D721Med (cell line): ENCODE measurements around the gene NUFIP1.

Experiments
- DNase-seq: peaks from one replicate; pipeline ENCODE4 v3.0.0; 2011; ENCODE audit warnings: low spot score; ENCODE audit not compliant: insufficient read length
- FAIRE-seq: peaks from 2 replicates; lab custom pipeline; 2011; peaks lifted over from hg19 to GRCh38; lab: Jason Lieb, UNC
- TF ChIP-seq, protein P1 (sequence below): IDR thresholded peaks from 2 replicates; pipeline ENCODE4 v1.5.1; 2012; ENCODE audit warnings: mild to moderate bottlenecking, control low read depth; ENCODE audit not compliant: insufficient read depth; ENCODE audit errors: missing control alignments

NUFIP1 gene

DNA sequence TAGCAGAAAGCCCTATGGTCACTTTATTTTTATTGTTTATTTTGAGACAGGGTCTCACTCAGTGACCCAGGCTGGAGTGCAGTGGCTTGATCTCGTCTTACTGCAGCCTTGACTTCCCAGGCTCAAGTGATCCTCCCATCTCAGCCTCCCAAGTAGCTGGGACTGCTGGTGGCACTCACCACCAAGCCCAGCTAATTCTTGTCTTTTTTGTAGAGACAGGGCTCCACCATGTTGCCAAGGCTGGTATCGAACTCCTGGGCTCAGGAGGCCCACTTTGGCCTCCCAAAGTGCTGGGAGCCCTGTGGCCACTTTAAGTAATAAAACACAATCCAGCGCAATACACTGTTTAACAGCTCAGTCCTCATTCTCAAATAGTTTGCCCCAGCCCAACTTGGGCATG lies 69.3 kb downstream of the NUFIP1 start:
- FAIRE-seq = no peak
- TF ChIP-seq, protein P1, sequence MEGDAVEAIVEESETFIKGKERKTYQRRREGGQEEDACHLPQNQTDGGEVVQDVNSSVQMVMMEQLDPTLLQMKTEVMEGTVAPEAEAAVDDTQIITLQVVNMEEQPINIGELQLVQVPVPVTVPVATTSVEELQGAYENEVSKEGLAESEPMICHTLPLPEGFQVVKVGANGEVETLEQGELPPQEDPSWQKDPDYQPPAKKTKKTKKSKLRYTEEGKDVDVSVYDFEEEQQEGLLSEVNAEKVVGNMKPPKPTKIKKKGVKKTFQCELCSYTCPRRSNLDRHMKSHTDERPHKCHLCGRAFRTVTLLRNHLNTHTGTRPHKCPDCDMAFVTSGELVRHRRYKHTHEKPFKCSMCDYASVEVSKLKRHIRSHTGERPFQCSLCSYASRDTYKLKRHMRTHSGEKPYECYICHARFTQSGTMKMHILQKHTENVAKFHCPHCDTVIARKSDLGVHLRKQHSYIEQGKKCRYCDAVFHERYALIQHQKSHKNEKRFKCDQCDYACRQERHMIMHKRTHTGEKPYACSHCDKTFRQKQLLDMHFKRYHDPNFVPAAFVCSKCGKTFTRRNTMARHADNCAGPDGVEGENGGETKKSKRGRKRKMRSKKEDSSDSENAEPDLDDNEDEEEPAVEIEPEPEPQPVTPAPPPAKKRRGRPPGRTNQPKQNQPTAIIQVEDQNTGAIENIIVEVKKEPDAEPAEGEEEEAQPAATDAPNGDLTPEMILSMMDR = no peak

DNA sequence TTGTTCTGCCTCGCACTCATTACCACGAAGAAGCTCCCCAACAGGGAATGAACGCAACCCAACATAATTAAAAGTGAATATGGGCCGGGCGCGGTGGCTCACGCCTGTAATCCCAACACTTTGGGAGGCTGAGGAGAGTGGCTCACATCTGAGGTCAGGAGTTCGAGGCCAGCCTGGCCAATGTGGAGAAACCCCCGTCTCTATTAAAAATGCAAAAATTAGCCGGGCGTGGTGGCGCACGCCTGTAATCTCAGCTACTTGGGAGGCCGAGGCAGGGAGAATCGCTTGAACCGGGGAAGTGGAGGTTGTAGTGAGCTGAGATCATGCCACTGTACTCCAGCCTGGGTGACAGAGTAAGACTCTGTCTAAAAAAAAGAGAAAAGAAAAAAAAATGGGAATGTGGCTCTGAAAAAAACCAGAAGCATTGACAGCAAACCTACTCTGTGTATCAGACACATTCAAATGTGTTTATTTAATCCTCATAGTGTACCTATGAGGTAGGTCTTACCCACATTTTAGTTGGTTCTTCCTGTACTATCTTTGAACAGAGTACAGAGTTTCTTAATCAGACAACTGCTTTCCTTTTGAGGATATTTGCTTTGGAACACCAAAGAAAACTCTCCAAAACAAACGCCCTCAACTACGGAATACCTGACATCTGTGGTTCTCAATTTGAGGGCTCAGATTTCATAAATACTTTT lies 70.0 kb downstream of the NUFIP1 start:
- DNase-seq = no peak
- FAIRE-seq = no peak
- TF ChIP-seq, protein P1 = no peak

More for the DNA sequence above, 69.3 kb downstream of the NUFIP1 start:
- no peak for DNase-seq

DNA sequence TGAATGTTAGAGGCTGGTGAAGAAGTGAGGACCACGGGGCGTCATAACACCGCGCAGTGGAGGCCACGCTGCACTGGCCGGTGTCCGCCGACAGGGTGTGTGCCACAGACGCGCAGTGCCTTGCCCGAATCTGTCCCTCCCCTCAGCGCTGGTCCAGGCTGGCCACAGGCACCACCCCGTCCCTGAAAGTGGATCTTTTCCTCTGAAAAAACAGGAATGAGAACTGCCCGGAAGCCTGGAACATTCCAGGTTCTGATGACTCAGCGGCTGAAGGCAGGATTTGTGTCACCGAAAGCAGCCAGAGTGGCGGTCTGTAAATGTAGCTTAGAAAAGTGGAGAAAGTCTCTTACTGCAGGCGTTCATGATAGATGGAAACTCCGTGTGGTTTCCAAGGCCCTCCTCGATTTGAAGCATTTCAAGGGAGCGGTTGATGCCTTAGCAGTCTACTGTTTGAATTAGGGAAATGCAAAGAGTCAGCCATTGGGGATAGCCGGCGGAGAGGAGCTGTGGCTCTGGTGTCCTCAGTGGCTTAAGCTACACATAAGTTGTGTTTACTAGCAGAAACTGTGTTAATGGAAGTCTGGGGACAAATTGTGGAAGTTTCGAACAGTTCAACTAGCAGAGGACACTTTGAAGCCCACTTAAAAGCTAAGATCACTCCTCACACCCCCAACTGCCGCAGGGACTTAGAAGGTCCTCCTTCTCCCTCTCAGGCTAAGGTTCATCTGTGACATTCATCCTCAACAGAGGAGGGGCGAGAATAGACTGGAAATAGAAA lies 70.8 kb downstream of the NUFIP1 start:
- TF ChIP-seq, protein P1 = peak; percentile 45
- FAIRE-seq (no peak), DNase-seq (no peak)

DNA sequence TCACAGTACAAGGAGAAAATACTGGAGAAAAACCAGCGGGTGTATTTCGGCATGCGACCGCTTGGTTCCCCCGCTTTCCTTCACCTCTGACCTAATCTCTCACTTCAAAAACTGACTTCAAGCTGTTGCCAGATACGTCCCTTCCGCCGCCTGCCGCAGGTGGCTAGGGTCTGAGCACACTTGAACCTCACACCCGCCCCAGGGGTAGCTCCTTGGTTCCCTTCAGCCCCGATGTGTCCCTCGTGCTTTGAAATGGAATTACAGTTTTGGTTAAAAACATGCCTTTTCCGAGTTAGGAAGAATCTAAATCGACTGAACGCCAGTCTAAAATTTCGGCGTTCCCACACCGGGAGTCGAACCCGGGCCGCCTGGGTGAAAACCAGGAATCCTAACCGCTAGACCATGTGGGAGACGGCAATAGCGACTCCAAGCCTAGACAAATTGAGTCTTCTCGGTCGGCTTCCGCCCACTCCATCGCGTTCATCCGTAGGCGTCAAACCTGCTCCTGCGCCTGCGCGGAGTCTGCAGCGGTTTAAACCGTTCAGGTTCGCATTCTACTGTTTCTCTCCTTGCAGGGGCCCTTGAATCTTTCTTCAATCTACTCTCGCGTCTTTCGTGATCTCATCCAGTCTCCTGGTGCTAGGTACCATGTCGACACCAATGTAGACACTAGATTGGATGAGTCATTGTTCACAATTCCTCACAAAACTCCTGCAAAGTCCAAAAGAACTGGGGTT lies 71.5 kb downstream of the NUFIP1 start:
- TF ChIP-seq, protein P1 = no peak
- peak; percentile 38 for FAIRE-seq
- peak; percentile 32 for DNase-seq

DNA sequence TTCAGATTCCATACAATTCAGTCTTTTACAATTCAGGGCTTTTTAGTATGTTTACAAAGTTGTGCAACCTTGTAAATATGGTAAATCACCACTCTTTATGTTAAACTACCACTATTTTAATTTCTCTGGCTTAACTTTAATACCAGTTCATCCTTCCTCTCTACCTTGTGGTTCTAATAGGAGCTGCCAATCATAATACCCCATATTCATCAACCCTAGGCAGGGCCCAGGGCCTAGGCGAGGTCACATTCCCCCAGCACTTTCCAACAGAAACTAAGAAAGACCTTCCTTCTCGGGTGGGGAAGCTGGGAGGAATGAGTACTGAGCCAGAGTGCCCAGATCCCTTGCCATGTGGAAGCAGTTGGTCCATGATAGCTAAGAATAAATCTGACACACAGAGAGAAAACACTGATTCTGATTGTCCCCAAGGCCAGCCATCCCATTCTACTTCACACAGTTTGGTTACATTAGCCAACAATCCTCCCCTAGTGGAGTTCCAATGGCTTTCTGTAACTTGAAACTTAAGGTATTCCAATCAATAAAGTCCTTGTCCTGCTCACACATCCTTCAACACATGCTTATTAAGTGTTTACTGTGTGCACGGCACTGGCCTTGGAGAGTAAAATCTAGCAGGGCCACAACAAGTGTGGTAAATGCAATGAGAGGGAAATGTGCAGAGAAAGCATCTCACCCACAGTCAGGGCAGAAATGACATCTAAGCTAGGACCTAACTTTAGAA lies 76.8 kb downstream of the NUFIP1 start:
- FAIRE-seq (no peak), DNase-seq (no peak)
- TF ChIP-seq, protein P1 = no peak

DNA sequence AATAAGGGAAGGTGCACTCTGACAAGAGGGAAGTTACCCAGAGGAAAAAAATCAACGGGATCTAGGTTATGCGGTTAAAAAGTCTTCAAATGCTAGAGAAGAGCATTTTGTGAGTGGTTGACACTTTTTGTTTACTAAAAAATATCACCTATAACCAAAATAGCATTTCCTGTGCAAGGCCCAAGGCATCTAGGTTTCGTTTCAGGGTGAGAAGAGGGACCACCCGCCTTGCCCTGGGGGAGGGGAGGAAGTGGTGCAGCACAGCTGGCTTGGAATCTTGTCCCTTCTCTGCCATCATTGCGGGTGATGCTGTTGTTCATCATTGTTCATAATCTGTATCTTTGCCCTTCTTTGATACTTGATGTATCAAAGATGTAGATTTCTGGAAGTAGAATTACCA lies 80.6 kb downstream of the NUFIP1 start:
- no peak for DNase-seq
- no peak for FAIRE-seq
- TF ChIP-seq, protein P1 = no peak
